Fibroblast of lung (primary cell): Measurements from ENCODE around the gene DDX47.

ENCODE experiments used
- EZH2 ChIP-seq: IDR thresholded peaks from 2 replicates; pipeline ENCODE4 v1.5.1; 2012; ENCODE audit warnings: low read length, control low read depth, mild to moderate bottlenecking; ENCODE audit errors: missing control alignments
- TF ChIP-seq, protein P1 (sequence below), 2 donors: IDR thresholded peaks in 1 of 2; conservative IDR thresholded peaks in 1 of 2; 1 replicate in 1 of 2; 2 replicates in 1 of 2; pipeline ENCODE4 v1.5.1; 2011 to 2012; ENCODE audit warnings: low read length in 2 of 2, control low read depth in 1 of 2, inconsistent platforms in 1 of 2, low read depth in 1 of 2, mild to moderate bottlenecking in 1 of 2

GRCh38 chr12:12770262-12770661, 42.9 kb upstream of the DDX47 start:
- TF ChIP-seq, protein P1, sequence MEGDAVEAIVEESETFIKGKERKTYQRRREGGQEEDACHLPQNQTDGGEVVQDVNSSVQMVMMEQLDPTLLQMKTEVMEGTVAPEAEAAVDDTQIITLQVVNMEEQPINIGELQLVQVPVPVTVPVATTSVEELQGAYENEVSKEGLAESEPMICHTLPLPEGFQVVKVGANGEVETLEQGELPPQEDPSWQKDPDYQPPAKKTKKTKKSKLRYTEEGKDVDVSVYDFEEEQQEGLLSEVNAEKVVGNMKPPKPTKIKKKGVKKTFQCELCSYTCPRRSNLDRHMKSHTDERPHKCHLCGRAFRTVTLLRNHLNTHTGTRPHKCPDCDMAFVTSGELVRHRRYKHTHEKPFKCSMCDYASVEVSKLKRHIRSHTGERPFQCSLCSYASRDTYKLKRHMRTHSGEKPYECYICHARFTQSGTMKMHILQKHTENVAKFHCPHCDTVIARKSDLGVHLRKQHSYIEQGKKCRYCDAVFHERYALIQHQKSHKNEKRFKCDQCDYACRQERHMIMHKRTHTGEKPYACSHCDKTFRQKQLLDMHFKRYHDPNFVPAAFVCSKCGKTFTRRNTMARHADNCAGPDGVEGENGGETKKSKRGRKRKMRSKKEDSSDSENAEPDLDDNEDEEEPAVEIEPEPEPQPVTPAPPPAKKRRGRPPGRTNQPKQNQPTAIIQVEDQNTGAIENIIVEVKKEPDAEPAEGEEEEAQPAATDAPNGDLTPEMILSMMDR (conservative IDR thresholded peaks at IDR 0.05 in 1 of 2, IDR thresholded peaks at IDR 0.05 in 1 of 2; ENCODE audit: low read depth in 1 of 2, low read length in 2 of 2) = no peak
- TF ChIP-seq EZH2 = no peak
